HG03175 (cell line): ENCODE data around the gene MCF2L2.

Experiments
- ATAC-seq: cut with Tn5 transposase; IDR thresholded peaks from one replicate; pipeline ENCODE4 v1.9.1; 2021; ENCODE audit warnings: mild to moderate bottlenecking, moderate library complexity; ENCODE audit not compliant: unreplicated experiment

The MCF2L2 gene

DNA sequence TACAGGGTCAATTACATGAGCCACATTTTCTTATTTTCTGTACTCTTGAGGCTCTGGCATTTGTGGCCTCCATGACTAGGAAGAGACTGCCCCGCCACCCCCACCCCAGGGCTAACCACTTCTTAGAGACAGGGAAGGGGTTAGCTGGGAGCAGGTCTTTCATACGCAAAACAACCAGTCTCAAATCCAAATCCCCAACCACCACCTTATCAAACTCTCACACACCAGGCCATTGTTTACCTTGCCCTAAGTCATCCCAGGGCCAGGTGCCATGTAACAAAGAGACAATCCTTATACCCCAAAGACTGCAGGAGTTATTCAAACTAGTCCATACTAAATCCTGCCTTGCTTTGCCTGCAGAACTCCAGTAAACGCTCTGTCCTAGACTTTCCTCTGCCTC, 97.5 kb downstream of the MCF2L2 start:
- ATAC-seq = no peak

DNA sequence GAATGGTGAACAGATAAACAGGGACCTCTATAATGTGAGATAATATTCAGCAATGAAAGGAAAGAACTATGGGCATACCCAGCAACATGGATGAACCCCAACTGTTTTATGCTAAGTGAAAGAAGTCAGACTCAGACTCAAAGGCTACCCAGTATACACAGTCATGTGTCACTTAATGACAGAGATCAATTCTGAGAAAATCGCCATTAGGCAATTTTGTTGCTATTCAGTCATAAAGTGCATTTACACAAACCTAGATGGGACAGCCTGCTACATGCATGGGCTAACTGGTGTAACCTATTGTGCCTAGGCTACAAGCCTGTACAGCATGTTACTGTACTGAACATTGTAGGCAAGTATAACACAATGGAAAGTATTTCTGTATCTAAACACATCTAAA, 98.9 kb downstream of the MCF2L2 start:
- no peak for ATAC-seq

DNA sequence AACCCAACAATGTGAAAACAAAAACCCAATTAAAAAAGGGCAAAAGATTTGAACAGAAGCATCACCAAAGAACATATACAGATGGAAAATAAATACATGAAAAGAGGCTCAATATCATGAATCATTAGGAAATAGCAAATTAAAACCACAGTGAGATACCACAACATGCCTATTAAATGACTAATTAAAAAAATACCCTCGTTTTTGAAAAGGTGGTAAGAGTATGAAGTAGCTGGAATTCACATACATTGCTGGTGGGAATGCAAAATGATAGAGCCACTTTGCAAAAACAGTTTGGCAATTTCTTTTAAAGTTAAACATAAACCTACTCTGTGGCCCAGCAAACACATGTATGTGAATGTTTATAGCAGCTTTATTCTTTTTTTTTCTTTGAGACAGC, 99.6 kb downstream of the MCF2L2 start:
- no peak for ATAC-seq

DNA sequence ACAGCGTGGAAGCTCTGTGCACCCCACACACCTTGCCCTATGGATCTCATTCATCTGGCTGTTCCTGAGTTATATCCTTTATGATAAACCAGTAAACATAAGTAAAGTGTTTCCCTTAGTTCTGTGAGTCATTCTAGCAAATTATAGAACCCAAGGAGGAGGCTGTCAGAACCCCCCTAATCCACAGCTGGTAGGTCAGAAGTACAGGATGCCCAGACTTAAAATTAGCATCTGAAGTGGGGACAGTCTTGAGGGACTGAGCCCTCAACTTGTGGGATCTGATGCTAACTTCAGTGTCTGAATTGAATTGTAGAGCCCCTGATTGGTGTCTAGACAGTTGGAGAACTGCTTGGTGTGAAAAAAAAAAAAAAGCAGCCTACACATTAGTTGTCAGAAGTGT, 100.3 kb downstream of the MCF2L2 start:
- no peak for ATAC-seq

DNA sequence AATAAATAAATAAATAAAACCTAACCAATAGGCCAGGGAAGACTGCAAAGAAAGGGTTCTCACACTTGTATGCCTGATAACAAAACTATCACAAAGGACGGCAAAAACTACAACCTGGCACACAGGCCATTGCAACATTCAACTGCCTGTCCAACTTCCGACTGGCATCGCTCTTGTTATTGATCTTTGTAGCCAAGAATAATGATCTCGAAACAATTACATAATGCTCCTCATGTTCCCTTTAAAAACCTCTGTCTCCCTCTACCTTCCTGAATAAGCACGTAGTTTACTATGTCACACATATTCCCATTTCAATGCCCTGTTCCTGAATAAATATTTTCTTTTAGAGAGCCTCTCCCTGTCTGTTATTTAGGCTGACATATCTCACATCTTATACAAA, 101.1 kb downstream of the MCF2L2 start:
- ATAC-seq = no peak

DNA sequence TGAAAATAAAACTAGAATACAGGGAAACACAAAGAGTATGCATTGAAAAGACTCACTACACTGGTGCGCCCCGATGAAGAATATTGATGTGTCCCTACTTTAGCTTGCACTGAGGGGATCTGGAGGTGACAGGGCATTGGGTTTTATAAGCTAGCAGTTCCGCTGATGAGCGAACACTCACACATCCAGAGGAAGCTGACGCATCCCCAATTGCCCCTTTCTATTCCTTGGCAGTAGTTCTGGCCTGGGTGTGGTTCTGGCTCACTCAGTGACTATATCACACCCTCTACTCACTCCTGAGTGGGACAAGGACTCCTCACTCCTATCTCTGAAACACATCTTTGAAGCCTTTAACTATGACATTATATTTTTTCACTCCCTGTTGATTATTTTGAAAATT, 104.3 kb downstream of the MCF2L2 start:
- ATAC-seq = no peak

DNA sequence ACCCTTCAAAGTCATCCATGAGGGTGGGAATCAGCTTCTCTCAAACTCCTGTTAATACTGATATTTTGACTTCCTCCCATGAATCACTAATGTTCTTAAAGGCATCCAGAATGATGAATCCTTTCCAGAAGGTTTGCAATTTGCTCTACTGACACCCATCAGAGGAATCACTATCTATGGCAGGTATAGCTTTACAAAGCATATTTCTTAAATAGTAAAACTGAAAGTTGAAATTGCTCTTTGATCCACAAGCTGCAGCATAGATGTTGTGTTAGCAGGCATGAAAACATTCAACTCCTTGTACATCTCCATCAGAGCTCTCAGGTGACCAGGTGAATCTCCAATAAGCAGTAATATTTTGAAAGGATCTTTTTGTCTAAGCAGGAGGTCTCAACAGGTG, 109.0 kb downstream of the MCF2L2 start:
- ATAC-seq = no peak

DNA sequence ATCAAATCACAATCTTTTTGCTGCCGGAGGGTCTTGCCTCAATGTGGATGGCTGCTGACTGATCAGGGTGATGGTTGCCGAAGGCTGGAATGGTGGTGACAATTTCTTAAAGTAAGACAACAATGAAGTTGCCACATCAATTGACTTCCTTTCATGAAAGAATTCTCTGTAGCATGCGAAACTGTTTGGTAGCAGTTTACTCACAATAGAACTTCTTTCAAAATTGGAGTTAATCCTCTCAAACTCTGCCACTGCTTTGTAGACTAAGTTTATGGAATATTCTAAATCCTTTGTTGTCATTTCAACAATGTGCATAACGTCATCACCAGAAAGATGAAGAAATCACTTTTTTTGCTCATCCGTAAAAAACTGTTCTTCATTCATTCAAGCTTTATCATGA, 109.5 kb downstream of the MCF2L2 start:
- ATAC-seq = no peak

DNA sequence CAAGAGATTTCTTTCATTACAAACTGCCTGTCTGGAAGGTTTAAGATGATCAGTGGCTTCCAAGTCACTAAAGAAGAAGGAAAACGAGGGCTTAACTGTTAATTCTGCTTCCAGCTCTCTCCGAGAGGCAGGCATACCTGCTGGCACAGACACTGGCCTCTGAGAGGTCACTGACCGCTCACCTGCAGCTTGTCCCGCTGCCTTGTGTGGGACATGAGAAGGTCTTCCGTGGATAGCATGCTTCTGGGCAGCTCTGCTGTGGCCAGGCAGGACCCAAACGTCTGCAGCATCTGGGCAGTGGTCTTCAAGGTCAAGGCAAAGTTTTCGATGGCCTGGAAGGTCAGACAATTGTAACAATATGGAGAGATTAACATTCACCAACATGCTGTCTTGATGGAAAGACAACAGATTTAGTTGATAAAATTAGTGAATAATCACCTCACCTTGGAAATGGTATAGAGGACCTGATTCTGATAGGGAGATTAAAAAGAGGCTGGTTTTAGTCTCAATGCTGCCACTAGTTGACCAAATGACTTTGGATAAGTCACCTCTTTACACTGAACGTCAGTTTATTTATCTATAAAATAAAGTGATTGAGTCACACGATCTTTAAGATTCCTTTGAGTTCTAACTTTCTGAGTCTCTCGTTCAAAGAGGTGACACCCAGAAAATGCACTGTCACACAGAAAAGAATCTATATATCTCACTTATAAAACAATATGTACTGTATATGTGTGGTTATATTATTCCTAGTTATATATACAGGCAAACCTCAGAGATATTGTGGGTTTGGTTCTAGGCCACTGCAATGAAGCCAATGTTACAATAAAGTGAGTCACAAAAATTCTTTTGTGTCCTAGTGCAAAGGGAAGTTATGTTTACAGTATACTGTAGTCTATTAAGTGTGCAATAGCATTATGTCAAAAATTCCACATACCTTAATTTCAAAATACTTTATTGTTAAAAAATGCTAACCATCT, 110.2 kb downstream of the MCF2L2 start:
- no peak for ATAC-seq

DNA sequence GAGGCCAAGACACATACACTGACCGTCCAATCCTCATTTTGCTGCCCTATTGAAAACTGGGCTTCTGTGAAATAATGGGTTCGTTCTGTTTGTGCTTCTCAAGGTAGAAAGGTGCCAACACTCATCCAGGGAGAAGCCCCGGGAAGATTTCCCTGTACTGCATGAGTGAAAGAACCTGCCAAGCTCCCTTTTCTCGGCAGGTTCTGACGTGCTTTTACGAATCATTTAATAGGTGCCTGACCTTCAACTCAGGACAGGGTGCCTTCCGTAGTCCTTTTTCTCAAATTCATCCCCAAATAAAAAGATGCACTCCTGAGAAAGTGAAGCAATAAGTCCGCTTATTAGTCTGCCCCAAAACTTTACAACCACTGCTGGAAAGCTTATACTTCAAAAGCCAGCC, 111.1 kb downstream of the MCF2L2 start:
- no peak for ATAC-seq

DNA sequence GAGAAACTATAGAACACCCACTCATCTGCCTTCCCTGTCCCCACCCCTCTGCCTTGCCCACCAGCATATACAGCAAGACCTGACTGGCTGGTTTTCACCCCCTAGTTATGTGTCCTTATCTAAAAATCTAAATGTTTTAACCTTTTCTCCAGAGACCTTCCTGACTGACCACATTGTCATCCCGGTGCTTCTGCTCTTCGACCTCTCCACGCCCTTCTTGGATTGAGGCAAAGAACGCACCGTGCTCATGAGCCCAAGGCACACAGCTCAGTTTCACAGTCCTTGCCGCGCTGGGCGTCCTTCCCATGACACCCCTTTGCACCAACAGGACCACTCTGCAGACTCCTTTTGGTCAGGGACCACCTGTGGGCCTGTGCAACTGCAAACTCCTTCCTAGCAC, 112.7 kb downstream of the MCF2L2 start:
- ATAC-seq = no peak

DNA sequence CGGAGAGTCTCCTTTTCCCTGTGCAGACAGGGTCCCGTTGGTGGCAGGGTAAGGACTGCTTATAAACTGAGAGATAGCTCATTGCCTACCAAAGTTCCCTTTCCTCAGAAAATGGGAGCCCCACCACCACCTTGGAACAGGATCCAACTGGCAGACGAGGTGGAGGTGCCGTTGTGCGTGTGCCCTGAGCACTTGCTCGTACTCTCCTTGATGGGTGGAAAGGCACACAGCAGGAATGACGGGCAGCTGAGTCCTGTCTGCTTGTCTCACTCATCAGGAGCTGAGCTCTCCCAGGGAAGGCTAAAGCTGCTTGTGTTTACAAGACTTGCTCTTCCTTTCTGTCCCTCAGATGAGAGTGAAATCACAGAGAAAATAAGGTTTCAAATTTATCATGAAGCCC, 114.7 kb downstream of the MCF2L2 start:
- no peak for ATAC-seq

DNA sequence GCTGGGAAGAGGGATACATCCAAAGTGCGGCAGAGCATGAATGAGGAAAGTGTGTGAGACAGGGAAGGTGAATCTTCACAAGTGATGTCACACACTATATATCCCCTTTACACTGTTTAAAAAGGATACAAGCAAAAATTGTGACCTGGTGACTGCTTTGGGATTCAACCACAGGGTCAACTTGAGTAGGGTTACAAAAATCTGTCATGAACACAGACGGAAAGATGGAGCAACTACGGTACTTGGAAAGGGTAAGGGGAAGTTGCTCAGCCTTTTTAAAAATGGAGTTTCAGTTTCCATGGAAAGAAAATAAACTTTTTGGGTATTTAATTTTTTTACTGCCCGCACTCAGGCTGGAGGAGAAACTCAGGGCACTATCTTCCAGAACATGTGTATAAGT, 115.1 kb downstream of the MCF2L2 start:
- ATAC-seq = no peak

DNA sequence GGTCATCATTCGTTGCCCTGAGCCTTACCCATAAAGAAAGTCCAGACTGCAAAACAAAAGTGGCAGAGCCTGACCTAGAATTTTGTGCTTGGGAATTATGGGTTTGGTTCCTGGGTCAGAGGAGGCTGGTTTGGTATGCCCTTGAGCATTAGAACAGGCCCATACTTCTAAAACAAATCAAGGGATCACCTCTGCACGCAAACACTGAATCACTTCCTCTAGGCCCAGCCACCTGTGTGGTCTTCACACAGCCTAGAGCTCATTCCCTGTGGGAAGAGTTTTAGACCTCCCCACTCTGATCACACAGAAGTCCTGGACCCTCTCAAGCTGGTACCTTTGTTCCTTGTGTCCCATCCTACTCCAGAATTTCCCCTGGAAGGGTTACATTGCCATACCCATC, 116.0 kb downstream of the MCF2L2 start:
- ATAC-seq = no peak

DNA sequence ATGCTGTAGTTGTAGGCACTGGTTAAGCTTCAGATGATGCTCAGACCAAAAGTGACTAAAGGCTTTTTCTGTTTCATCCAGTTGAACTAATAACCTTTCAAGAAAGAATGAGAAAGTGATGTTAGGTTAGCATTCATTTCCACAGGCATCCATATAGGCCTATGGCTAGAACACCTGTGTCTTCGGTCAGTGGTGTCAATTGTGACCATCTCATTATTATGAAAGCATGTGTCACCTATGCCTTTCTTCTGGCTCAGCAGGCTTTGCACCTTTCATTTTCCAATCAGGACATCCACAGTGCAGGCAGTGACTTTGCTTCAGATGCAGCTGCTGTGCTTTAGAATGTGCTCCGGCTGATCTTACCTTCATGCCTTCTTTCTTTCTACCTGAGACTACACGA, 117.5 kb downstream of the MCF2L2 start:
- ATAC-seq = no peak

DNA sequence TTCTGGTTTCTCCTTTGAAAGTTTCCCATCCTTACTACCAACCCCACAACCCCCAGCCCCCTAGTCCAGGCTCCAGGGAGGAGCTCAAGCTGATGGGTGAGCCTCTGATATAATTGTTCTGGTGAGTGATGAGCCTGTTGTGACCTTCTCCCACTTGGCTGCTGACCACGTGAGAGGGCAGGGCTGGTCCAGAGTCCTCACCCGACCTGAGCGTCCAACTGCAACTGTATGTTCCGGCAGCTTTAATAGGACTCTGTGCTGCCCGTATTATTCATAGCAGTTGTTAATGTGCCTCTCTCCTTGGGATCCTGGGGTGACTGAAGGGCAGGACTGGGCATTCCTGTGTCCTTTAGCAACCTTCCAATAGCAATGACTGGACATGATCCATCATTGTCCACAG, 119.1 kb downstream of the MCF2L2 start:
- no peak for ATAC-seq

DNA sequence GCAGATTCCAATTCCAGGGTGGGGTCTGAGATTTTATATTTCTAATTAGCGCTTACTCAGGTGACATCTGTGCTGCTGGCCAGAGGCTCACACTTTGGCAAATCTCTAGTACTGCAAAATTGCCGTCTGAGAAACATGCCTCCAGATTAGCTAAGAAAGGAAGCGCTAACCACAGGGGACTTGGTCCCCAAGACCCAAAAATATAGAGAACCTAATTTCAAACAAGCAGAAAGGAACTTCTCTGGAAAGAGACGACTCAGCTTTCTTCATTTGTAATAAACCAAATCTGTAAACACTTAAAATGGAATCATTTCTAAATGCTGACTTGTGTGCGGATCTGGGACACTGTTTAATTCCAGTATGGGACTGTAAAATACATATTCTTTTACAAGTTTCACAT, 119.7 kb downstream of the MCF2L2 start:
- no peak for ATAC-seq

DNA sequence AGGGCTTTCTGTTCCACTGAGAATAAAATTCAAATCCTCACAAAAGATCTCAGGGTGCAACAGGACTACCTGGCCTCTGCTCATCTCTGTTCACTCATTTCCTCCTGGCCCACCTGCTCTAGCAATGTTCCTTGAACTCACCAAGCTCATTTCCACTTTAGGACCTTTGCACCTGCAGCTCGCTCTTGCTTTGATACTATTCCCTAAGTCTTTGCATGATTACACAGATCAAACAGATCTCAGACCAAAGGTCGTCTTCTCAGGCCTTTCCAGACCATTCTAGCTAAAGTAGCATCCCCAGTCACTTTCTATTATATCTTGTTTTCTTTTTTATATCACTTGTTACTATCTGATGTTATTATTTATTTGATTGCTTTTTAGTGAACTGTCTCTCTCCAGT, 120.7 kb downstream of the MCF2L2 start:
- no peak for ATAC-seq

DNA sequence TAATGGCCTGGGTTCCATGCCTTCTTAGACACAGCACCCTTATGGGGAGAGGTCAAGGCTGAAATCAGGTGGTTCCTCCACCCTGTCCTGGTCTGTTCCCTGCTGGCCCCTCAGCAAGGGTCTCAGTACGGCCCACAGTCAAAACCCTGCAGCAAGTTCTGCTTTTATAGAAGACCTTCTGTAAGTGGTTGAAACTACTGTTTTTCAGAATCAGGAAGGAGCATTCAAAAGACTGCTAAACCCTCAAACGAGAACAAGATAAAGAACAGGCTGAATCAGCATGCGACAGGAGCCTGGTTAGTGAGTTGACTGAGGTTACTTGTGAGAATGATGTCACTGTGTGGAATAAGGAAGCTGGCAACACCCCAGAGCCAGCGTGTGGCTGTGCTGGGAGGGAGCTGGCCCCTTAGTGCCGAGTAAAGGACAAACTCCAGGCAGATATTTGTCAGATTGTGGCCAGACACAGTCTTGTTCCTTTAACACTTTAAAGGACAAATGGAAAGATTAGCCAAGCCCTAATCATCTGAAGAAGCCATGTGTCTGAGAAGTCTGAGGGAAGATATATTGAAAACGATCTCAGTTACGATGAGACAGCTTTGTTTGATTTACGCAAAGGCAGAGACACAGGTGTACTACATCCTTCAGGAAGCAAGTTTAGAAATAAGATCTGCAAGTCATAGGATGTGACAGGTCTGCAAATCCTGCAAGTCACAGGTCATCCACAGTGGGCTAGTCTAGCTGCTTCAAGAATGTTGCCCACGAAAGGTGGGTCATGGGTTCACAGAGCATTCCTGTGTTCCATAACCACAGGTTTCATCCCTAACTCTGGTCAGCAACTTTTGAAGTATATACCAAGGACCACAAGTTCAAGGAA, 121.4 kb downstream of the MCF2L2 start:
- peak; percentile 69 for ATAC-seq

DNA sequence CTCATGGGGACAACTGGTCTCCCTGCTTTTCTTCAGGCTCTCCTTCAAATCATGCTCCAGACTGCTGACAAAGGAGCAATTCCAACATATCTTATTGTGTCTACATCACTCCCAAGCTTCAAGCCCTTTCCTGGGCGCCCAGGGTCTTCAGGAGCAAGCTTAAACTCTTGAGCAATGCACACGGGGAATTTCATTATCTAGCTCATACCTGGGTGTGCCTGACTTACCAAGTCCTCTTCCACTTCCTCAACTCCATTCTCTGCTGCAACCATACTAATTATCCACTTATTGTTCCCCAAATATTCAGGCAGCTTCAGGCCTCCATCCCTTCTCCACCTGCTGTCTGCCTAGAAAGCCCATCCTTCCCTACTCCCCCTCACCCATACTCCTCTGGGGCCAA, 124.7 kb downstream of the MCF2L2 start:
- no peak for ATAC-seq

DNA sequence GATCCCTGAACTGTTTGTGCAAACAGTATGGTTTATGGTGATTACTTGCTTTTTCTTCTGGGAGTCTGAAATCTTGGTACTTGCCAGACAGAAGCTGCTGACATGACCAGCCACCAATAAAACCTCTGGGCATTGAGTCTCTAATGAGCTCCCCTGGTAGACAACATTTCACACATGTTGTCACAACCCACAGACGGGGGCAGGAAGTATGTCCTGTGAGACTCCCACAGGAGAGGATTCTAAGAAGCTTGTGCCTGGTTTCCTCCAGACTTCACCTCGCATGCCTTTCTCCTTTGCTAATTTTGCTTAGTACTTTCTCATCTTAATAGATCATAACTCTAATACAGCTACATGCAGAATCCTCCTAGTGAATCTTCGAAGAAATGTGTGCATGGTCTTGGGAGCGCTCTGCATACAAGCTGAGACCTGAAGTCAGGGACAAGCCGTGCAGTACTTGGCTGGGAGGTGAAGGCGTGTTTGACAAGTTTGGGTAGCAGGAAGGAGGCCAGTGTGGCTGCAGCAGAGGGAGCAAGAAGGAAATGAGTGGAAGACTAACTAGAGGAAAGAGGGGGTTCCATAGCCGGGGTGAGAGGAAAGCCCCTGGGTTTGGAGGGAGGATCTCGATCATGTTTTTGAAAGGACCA, 126.4 kb downstream of the MCF2L2 start:
- no peak for ATAC-seq
